Stimulated activated CD8-positive, alpha-beta memory T cell treated with anti-CD3 and anti-CD28 coated beads, Interleukin-15, amount 100 ng/mL, for 1 hour (primary cell): ENCODE measurements around the gene KRTAP4-11.
"Not testable (repeated sequence)": the region's sequence is repeated elsewhere in the genome, so short reads cannot be mapped to it uniquely, and the experiment has no call there.

ENCODE experiments used
- DNase-seq: peaks from one replicate; pipeline ENCODE4 v3.0.0-alpha.2; 2020; ENCODE audit warnings: low read depth

The KRTAP4-11 gene

DNA sequence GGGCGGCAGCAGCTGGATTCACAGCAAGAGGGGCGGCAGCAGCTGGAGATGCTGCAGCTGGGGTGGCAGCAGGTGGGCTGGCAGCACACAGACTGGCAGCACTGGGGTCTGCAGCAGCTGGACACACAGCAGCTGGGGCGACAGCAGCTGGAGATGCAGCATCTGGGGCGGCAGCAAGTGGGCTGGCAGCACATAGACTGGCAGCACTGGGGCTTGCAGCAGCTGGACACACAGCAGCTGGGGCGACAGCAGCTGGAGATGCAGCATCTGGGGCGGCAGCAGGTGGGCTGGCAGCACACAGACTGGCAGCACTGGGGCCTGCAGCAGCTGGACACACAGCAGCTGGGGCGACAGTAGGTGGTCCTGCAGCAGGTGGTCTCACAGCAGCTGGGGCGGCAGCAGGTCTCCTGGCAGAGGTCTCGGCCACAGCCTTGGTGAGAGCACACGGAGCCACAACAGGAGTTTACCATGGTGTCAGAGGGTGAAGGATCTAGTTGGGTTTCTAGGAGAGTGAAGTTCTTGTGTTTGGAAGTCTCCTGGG, at the start of gene KRTAP4-11:
Gene KRTAP4-11 (minus strand): TSS at position 528 of the 541 bp plus-strand sequence. CDS start 58 bp downstream, at position 470.
- not testable (repeated sequence) for DNase-seq

DNA sequence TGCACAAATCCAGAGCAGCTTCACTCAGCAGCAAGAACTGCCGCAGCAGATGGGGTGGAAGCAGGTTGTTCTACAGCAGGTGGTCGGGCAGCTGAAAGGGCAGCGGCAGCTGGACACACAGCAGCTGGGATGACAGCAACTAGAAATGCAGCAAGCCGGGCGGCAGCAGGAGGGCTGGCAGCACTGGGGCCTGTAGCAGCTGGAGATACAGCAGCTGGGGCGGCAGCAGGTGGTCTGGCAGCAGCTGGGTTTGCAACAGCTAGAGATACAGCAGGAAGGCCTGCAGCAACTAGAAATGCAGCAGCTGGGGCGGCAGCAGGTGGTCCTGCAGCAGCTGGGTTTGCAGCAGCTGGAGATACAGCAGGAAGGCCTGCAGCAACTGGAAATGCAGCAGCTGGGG, 49.4 kb upstream of the KRTAP4-11 start:
- no peak for DNase-seq

DNA sequence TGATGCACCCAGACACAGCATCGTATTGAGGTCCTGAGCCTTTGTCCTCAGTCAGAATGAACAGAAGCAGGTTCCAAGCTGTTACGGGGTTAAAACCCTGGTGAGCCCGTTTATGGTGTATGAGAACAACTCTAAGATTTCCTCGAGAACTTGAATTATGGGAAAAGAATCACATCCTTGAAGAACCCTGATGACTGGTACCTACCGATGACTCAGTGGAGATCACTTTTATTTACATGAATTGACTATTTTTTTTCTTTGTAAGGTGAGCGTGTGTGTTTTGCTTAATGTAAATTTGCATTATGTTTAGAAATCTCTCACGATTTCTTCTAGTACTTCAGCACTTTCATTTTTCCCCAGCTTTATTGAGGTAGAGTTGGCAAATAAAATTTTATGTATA, 45.7 kb upstream of the KRTAP4-11 start:
- DNase-seq: no peak

DNA sequence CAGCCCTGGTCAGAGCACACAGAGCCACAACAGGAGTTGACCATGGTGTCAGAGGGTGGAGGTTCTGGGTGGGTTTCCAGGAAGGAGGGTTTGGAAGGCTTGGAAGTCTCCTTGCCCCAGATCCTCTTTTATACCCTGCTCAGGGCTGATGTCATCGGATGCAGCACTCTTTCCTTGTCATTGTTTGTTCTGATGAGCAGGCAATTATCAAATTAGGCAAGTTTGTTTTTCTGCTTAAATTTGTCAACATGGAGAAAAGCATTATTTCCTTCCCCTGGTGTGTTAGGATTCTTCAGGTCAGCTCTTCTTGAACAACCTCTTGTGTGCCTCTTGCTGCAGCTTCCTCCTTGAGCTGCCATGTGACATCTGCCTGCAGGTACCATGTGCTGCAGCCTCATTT, 42.5 kb upstream of the KRTAP4-11 start, which contains the start of gene KRTAP4-4:
Gene KRTAP4-4 (minus strand): TSS at position 101 of the 400 bp plus-strand sequence. CDS start 57 bp downstream, at position 44.
- no peak for DNase-seq

GRCh38 chr17:41160190-41160589, 42.0 kb upstream of the KRTAP4-11 start:
- not testable (repeated sequence) for DNase-seq

DNA sequence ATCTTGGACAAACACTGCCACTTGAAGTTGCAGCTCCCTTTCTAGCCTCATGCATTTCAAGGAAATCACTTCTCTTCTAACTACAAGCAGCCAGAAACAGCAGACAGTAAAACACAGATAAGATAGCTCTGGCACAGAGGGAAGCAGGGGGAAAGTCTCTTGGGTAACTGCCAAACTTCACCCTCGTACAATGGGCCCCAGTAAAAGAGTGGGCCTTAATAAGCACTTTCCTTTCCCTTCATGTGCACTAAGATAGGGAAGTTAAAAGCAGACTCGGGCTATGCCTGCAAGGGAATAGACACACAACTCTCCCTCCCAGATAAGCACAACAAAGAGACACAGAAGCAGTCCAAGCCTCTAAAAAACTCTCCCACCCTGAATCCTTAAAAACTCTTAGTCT, 35.7 kb upstream of the KRTAP4-11 start:
- no peak for DNase-seq

DNA sequence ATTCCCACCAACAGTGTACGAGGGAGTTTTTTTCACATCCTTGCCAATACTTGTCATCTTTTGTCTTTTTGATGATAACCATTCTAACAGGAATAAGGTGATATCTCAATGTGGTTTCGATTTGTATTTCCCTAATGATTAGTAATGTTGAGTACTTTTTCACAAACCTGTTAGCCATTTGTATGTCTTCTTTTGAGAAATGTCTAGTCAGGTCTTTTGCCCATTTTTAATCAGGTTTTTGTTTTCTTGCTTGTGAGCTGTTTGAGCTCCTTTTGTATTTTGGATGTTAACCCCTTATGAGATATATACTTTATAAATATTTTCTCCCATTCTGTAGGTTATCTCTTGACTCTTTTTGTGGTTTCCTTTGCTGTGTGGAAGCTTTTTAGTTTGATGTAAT, 33.4 kb upstream of the KRTAP4-11 start:
- no peak for DNase-seq

DNA sequence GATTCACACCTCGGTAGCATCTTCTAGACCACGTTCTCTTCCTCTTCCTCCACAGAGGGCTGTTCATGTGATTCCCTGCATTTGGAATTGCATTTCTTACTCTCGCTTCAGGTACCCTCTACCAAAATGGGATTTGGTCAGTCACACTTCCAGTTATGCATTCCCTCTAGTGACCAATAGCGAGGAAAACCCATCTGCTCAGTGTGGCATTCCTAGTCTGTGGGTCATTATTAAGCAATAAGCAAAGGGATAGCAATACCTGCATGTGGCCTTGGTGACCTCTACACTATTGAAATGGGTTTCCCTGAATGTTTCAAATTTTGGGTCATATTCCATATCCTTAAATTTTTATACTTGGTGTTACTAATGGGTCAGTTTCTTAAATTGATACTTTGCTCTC, 31.9 kb upstream of the KRTAP4-11 start:
- no peak for DNase-seq

DNA sequence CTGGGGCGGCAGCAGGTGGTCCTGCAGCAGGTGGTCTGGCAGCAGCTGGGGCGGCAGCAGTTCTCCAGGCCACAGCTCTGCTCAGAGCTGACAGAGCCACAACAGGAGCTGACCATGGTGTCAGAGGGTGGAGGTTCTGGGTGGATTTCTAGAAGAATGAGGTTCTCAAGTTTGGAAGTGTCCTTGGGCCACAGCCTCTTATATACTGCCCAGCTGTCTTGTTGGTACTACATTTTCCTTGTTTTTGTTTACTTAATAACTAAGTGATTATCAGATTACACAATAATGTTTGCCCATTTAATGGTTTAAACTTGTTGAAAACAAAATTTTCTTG, 31.4 kb upstream of the KRTAP4-11 start, which contains the start of gene KRTAP4-5:
Gene KRTAP4-5 (minus strand): TSS at position 174 of the 334 bp plus-strand sequence. CDS start 58 bp downstream, at position 116.
- no peak for DNase-seq

GRCh38 chr17:41148971-41149651, 30.9 kb upstream of the KRTAP4-11 start:
- not testable (repeated sequence) for DNase-seq

- no peak for DNase-seq
These were observed 29.5 kb upstream of the KRTAP4-11 start for GRCh38 chr17:41147531-41148204.

DNA sequence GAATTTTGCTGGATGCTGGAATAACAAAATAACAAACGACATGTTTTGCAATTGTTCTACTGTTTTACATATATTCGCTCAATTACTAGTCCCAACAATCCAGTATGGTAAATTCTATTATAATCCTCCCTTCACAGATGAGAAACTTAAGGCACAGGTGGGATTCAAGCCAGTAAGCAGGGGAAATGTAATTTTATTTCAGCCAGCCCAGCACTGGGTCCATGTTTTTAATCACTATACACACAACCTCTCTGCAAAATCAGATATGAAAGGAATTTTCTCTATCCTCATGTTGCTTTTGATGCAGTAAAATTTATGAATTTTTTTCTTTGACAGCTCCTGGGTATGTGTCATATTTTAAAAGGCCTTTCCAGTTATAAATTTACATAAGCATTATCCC, 27.1 kb upstream of the KRTAP4-11 start:
- no peak for DNase-seq

DNA sequence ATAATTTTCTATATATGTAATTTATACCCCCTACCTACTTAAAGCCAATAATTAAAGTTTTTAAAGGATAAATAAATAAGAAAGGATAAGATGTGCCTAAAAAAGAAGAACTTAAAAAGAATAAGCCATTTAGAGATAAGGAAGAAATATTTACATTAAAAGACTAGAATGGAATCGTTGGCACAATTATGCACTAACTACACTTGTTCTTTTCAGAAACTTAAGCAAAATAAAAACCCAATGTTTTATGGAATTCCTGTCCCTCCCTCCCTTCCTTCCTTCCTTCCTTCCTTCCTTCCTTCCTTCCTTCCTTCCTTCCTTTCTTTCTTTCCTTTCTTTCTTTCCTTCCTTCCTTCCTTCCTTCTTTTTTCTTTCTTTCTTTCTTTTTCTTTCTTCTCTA, 26.7 kb upstream of the KRTAP4-11 start:
- no peak for DNase-seq

DNA sequence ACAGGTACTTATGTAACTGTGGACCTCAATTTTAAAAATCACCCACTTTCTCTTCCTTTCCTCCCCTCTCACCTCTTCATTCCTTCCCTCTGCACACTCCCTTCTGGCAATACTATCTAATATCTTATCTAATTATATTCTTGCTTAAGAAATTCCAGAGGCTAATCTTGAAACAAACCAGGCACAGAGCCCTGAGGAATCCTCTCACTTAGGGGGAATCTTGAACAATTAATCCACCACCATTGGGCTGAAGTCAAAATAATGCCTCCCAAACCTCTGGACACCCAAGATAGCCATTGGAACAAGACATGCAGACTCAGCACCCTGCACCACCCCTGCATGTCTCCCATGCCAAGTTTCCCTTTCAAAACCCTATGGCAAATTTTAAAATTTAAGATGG, 23.2 kb upstream of the KRTAP4-11 start:
- DNase-seq: no peak

DNA sequence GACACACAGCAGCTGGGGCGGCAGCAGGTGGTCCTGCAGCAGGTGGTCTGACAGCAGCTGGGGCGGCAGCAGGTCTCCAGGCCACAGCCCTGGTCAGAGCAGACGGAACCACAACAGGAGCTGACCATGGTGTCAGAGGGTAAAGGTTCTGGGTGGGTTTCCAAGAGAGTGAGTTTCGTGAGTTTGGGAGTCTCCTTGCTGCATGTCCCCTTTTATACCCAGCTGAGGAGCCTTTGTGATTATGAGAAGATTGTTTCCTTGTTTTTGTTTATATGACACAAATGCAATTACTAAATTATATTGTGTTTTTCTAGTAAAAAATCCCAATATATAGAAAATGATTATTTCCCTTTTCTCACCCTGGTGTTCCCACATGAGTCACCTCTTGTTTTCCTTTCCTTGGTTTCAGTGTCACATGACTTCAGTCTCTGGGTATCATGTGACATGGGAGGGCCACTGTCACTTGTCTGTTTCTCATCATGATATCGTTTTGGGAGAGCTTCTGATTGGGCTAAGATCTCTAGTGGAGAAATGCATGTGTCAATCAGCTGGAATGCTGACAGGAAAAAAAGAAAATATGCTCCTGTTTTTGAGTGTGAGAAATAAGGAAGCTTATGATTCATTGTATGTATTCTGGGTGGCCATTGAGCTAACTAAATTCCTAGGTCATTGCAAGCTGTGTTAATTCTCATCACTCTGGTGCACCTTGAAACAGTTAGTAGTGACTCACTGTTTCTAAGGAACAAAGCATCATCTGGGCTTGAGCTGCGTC, 22.4 kb upstream of the KRTAP4-11 start, which contains the start of gene KRTAP4-6:
Gene KRTAP4-6 (minus strand): TSS at position 185 of the 772 bp plus-strand sequence. CDS start 57 bp downstream, at position 128.
- no peak for DNase-seq

DNA sequence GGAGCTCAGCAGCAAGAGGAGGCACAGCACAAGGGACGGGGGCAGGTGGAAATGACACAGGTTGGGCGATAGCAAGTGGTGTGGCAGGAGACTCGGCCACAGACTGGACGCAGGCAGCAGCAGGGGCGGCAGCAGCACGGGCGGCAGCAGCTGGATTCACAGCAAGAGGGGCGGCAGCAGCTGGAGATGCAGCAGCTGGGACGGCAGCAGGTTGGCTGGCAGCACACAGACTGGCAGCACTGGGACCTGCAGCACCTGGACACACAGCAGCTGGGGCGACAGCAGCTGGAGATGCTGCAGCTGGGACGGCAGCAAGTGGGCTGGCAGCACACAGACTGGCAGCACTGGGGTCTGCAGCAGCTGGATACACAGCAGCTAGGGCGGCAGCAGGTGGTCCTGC, 21.7 kb upstream of the KRTAP4-11 start:
- not testable (repeated sequence) for DNase-seq

DNA sequence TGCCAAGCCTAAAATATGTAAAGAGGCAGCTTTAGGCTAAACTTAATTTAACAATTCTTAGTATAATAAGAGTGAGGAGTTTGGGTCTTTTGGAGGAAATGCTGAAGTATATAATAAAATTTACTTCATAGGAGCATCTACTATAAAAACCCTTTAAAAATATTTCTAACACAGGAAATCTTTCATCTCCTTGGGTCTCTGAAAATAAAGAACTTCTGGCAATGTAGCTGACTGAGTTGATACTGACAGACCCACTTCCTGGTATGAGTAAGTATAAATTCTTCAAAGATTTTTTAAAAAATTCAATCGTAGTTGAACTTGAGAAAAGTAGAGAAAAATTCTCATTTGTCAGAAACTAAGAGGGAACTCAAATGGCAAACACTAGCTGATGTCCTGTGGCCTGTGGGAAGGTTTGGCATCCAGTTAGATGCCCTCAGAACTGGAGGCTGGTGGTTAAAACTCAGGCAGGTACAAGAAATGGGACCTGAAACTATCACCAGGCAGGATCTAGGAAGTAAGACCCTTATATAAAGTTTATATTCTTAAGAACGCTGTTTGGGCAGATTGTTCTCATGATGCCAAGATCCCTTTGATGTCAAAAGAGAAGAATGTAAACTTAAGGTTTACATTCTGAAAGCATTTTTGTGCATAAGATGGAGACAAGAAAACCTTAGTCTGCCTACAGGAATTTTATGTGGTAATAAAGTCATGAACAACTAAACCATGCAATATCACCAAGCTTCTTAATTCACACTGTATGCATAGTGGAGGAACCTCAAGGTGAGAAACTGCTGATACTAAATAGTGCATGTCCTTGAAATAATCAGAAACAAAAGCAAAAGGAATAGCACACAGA, 15.9 kb upstream of the KRTAP4-11 start:
- DNase-seq: no peak

GRCh38 chr17:41131979-41132378, 13.8 kb upstream of the KRTAP4-11 start:
- no peak for DNase-seq

GRCh38 chr17:41127371-41127770, 9.2 kb upstream of the KRTAP4-11 start:
- DNase-seq: no peak

DNA sequence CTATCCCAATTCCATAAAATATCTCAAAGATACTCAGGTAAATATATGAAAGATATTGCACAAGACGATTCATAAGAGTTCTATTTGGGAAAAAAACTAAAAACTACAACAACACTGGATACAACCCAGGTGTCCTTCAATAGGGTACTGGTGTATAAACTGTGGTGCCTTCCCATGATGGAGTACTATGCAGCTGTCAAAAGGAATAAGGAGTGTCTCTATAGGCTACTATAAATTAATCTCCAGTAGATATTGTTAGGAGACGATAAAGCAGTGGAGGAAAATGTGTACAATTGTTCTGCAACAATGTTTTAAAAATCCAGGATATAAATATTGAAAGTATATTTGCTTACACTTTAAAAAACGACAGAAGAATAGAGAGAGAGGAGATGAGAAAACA, 8.2 kb upstream of the KRTAP4-11 start:
- DNase-seq: no peak

- DNase-seq: no peak
These were observed 6.9 kb upstream of the KRTAP4-11 start for GRCh38 chr17:41125064-41125463.
